Upper lobe of right lung (tissue), 1 donor: ENCODE results near the gene CXCL8. TPM values are rescaled to one million over a fixed set of nuclear protein-coding genes. Genes with fewer than 3 reads are reported as not detected.
A peak's percentile ranks its signal among the peaks of the same experiment; 100 is the strongest.

ENCODE experiments used
- ATAC-seq: fragments of 200-7000 bp; cut with Tn5 transposase; one replicate; pipeline ENCODE4 v1.9.1; 2020; ENCODE audit warnings: mild to moderate bottlenecking, moderate library complexity
- DNase-seq: peaks from one replicate; pipeline ENCODE4 v3.0.0-alpha.2; 2020
- H3K27ac ChIP-seq: fragments of 200-600 bp; one replicate; pipeline ENCODE4 v1.8.0; 2022
- H3K27me3 ChIP-seq: fragments of 200-600 bp; one replicate; pipeline ENCODE4 v1.8.0; 2022; ENCODE audit warnings: mild to moderate bottlenecking
- H3K36me3 ChIP-seq: fragments of 200-600 bp; one replicate; pipeline ENCODE4 v1.8.0; 2022
- H3K4me1 ChIP-seq: fragments of 200-600 bp; one replicate; pipeline ENCODE4 v1.8.0; 2022
- H3K4me3 ChIP-seq: fragments of 200-600 bp; one replicate; pipeline ENCODE4 v1.8.0; 2022; ENCODE audit warnings: mild to moderate bottlenecking
- H3K9me3 ChIP-seq: fragments of 200-600 bp; one replicate; pipeline ENCODE4 v1.8.0; 2022
- CTCF ChIP-seq: fragments of 200-600 bp; IDR thresholded peaks from one replicate; pipeline ENCODE4 v1.8.0; 2022; ENCODE audit warnings: antibody characterized with exemption
- intact Hi-C: fragments of 100-400 bp; cut with DNase I; formaldehyde crosslinking; loops from one replicate; pipeline ENCODE4 v1.11.0; 2022
- total RNA-seq: library from RNA; stranded (reverse); fragmentation: NEBNext Ultra II Directional; extraction: Animal tissue kit (Norgen Biotek cat#: 25700); gene quantifications from one replicate; pipeline ENCODE4 v1.2.1, GENCODE V29; 2021
- donor health status: DM: no; HTN: yes; CAD: no; lungs with severe emphysema.

Gene CXCL8
- total RNA-seq, 1 donor from 2014 or later: 10.7 TPM

- Histone ChIP-seq H3K9me3 (no peaks in the 10 kb centered on the region), H3K4me3 (no peak overlapping the region), H3K4me1 (peaks cover 24% of the 10 kb centered on the region), H3K27me3 (no peaks in the 10 kb centered on the region), H3K27ac (no peak overlapping the region), H3K36me3 (no peaks in the 10 kb centered on the region)
- intact Hi-C loops: no loop called here
- ATAC-seq (peak; percentile 46), DNase-seq (no peak)
- no peak for TF ChIP-seq CTCF
Observed at GRCh38 chr4:73709451-73710033, 30.8 kb upstream of the CXCL8 start.

- no peak for TF ChIP-seq CTCF
- Histone ChIP-seq H3K4me1 (peaks cover 19% of the 10 kb centered on the region), H3K4me3 (no peak overlapping the region), H3K36me3 (no peaks in the 10 kb centered on the region), H3K9me3 (no peaks in the 10 kb centered on the region), H3K27ac (no peak overlapping the region), H3K27me3 (no peaks in the 10 kb centered on the region)
- intact Hi-C loops: no loop called here
- DNase-seq (no peak), ATAC-seq (no peak)
Observed at GRCh38 chr4:73710094-73710493, 30.3 kb upstream of the CXCL8 start.

- Histone ChIP-seq H3K36me3 (no peaks in the 10 kb centered on the region), H3K27me3 (no peaks in the 10 kb centered on the region), H3K4me3 (no peak overlapping the region), H3K4me1 (peaks cover 14% of the 10 kb centered on the region), H3K27ac (no peak overlapping the region), H3K9me3 (no peaks in the 10 kb centered on the region)
- no peak for ATAC-seq
- no peak for DNase-seq
- intact Hi-C loops: no loop called here
- no peak for TF ChIP-seq CTCF
Observed at GRCh38 chr4:73711989-73712388, 28.4 kb upstream of the CXCL8 start.

GRCh38 chr4:73713650-73714049 is 26.7 kb upstream of the CXCL8 start:
- no peak for TF ChIP-seq CTCF
- H3K4me3 ChIP-seq: no peak overlapping the region
- intact Hi-C loops: no loop called here

GRCh38 chr4:73714647-73715046 is 25.7 kb upstream of the CXCL8 start:
- intact Hi-C loops: no loop called here
- no peak for TF ChIP-seq CTCF
- no peaks in the 10 kb centered on the region for H3K9me3 ChIP-seq
- no peaks in the 10 kb centered on the region for H3K36me3 ChIP-seq
- H3K4me3 ChIP-seq: no peak overlapping the region
- ATAC-seq (no peak), DNase-seq (no peak)
- no peaks in the 10 kb centered on the region for H3K27me3 ChIP-seq
- no peak overlapping the region for H3K27ac ChIP-seq
- no peaks in the 10 kb centered on the region for H3K4me1 ChIP-seq

More at GRCh38 chr4:73713650-73714049, 26.7 kb upstream of the CXCL8 start:
- DNase-seq (no peak), ATAC-seq (no peak)
- H3K36me3 ChIP-seq: no peaks in the 10 kb centered on the region
- H3K4me1 ChIP-seq: peaks cover under 1% of the 10 kb centered on the region
- no peaks in the 10 kb centered on the region for H3K27me3 ChIP-seq
- H3K9me3 ChIP-seq: no peaks in the 10 kb centered on the region
- H3K27ac ChIP-seq: no peak overlapping the region

- H3K9me3 ChIP-seq: no peaks in the 10 kb centered on the region
- TF ChIP-seq CTCF: no peak
- intact Hi-C loops: no loop called here
- H3K27me3 ChIP-seq: no peaks in the 10 kb centered on the region
- no peak overlapping the region for H3K4me3 ChIP-seq
- DNase-seq (no peak), ATAC-seq (no peak)
- no peaks in the 10 kb centered on the region for H3K4me1 ChIP-seq
- no peaks in the 10 kb centered on the region for H3K36me3 ChIP-seq
- H3K27ac ChIP-seq: no peak overlapping the region
Observed at GRCh38 chr4:73715659-73716058, 24.7 kb upstream of the CXCL8 start.
